Liver (tissue), 9 donors: Measurements from ENCODE around the gene HCN1. TPM values are rescaled to one million over a fixed set of nuclear protein-coding genes. Genes with fewer than 3 reads are reported as not detected.

ENCODE experiments used
- DNase-seq: peaks from one replicate; pipeline ENCODE4 v3.0.0-alpha.2; 2017; ENCODE audit warnings: low spot score
- H3K27ac ChIP-seq, 2 donors: one replicate each; pipeline ENCODE4 v1.7.0; 2013; ENCODE audit warnings: inconsistent platforms in 2 of 2, low read length in 2 of 2, control low read depth in 1 of 2, low read depth in 1 of 2, mild to moderate bottlenecking in 1 of 2
- H3K27me3 ChIP-seq, 4 donors: one replicate each; pipeline versions ENCODE4 v1.6.1 to v1.7.0; 2013; ENCODE audit warnings: low read length in 3 of 4, inconsistent platforms in 1 of 4, mild to moderate bottlenecking in 1 of 4, moderate library complexity in 1 of 4; ENCODE audit not compliant: control insufficient read depth in 4 of 4, insufficient read depth in 4 of 4
- H3K36me3 ChIP-seq, 4 donors: one replicate each; pipeline versions ENCODE4 v1.6.1 to v1.7.0; 2013; ENCODE audit warnings: low read length in 3 of 4, mild to moderate bottlenecking in 3 of 4, low read depth in 1 of 4, moderate library complexity in 1 of 4; ENCODE audit not compliant: control insufficient read depth in 4 of 4, insufficient read depth in 3 of 4
- H3K4me1 ChIP-seq, 4 donors: one replicate each; pipeline versions ENCODE4 v1.6.1 to v1.7.0; 2013; ENCODE audit warnings: low read length in 3 of 4, mild to moderate bottlenecking in 3 of 4, moderate library complexity in 1 of 4; ENCODE audit not compliant: control insufficient read depth in 4 of 4, insufficient read depth in 4 of 4
- H3K4me3 ChIP-seq, 3 donors: one replicate each; pipeline versions ENCODE4 v1.6.1 to v1.7.0; 2013; ENCODE audit warnings: low read length in 3 of 3, control low read depth in 1 of 3, low read depth in 1 of 3, mild to moderate bottlenecking in 1 of 3
- H3K9ac ChIP-seq, 2 donors: one replicate each; pipeline ENCODE4 v1.7.0; 2013; ENCODE audit warnings: low read length in 2 of 2, mild to moderate bottlenecking in 2 of 2, moderate library complexity in 2 of 2, control low read depth in 1 of 2, low read depth in 1 of 2
- H3K9me3 ChIP-seq, 4 donors: one replicate each; pipeline versions ENCODE4 v1.6.1 to v1.7.0; 2013; ENCODE audit warnings: low read length in 3 of 4; ENCODE audit not compliant: control insufficient read depth in 4 of 4
- CTCF ChIP-seq: fragments of 150-350 bp; IDR thresholded peaks from 2 replicates; pipeline ENCODE4 v1.5.1; 2017; ENCODE audit warnings: improper control_type of control experiment, low read depth, low read length; ENCODE audit not compliant: missing input control
- EGR1 ChIP-seq, 2 donors: IDR thresholded peaks; 2 replicates each; pipeline ENCODE4 v1.6.1; 2016 to 2018; ENCODE audit warnings: antibody characterized with exemption in 2 of 2, low read depth in 2 of 2
- FOXA1 ChIP-seq: IDR thresholded peaks from 2 replicates; pipeline ENCODE4 v1.6.1; 2016; ENCODE audit warnings: antibody characterized with exemption
- FOXA2 ChIP-seq: IDR thresholded peaks from 2 replicates; pipeline ENCODE4 v1.6.1; 2016; ENCODE audit warnings: antibody characterized with exemption
- GABPA ChIP-seq, 2 donors: IDR thresholded peaks in 1 of 2; conservative IDR thresholded peaks in 1 of 2; 2 replicates each; pipeline ENCODE4 v1.6.1; 2016; ENCODE audit warnings: antibody characterized with exemption in 2 of 2, mild to moderate bottlenecking in 1 of 2, moderate library complexity in 1 of 2
- HNF4A ChIP-seq, 2 donors: conservative IDR thresholded peaks; 2 replicates each; pipeline ENCODE4 v1.6.1; 2016; ENCODE audit warnings: antibody characterized with exemption in 2 of 2, mild to moderate bottlenecking in 2 of 2
- HNF4G ChIP-seq: IDR thresholded peaks from 2 replicates; pipeline ENCODE4 v1.6.1; 2016; ENCODE audit warnings: antibody characterized with exemption
- JUND ChIP-seq, 2 donors: IDR thresholded peaks; 2 replicates each; pipeline ENCODE4 v1.6.1; 2016; ENCODE audit warnings: antibody characterized with exemption in 2 of 2
- NR2F2 ChIP-seq: IDR thresholded peaks from 2 replicates; pipeline ENCODE4 v1.6.1; 2016; ENCODE audit warnings: antibody characterized with exemption
- RXRA ChIP-seq, 2 donors: IDR thresholded peaks; 2 replicates each; pipeline ENCODE4 v1.6.1; 2017 to 2018; ENCODE audit warnings: antibody characterized with exemption in 2 of 2, mild to moderate bottlenecking in 1 of 2
- TAF1 ChIP-seq: conservative IDR thresholded peaks from 2 replicates; pipeline ENCODE4 v1.6.1; 2016; ENCODE audit warnings: antibody characterized with exemption, mild to moderate bottlenecking
- WGBS: extraction: QIAGEN DNeasy Blood & Tissue Kit; methylation state at CpG from one replicate; pipeline ENCODE4 v1.1.7; 2013; 5-methylcytosine and 5-hydroxymethylcytosine counted together
- polyA plus RNA-seq, 2 donors: library from polyadenylated mRNA; stranded (reverse) in 1 of 2; unstranded in 1 of 2; fragments of 200-250 nt in 1 of 2; fragments of >200 nt in 1 of 2; fragmentation: Nextera tagmentation in 1 of 2; extraction: Ambion mirVana in 1 of 2; gene quantifications; one replicate each; pipeline versions ENCODE4 v1.2.1 to v1.2.3, GENCODE V29; 2013 to 2015
- total RNA-seq, 2 donors: library from RNA; depleted of rRNA; stranded (reverse); fragments of >200 nt; gene quantifications; one replicate each; pipeline ENCODE4 v1.2.3, GENCODE V29; 2014
- donor health status: healthy.
- donor health status: healthy.
- donor health status: healthy.
- donor health status: healthy.
- donor health status: healthy.

The HCN1 gene
- total and polyA plus RNA-seq, 4 donors: under 0.01 TPM; not detected in 3

GRCh38 chr5:45383985-45384384, 312.2 kb downstream of the HCN1 start:
- no peaks in the 10 kb centered on the region for H3K9me3 ChIP-seq
- WGBS: 53% methylated on average over 2 of the region's 2 CpGs
- H3K27ac ChIP-seq: no peak overlapping the region
- no peak overlapping the region for H3K9ac ChIP-seq
- no peak for TF ChIP-seq GABPA (IDR thresholded peaks at IDR 0.05 in 1 of 2, conservative IDR thresholded peaks at IDR 0.05 in 1 of 2)
- H3K4me3 ChIP-seq: no peak overlapping the region
- H3K36me3 ChIP-seq: no peaks in the 10 kb centered on the region
- no peaks in the 10 kb centered on the region for H3K27me3 ChIP-seq
- DNase-seq: no peak
- no peaks in the 10 kb centered on the region for H3K4me1 ChIP-seq

- WGBS: 79% methylated on average over 2 of the region's 2 CpGs
- no peak overlapping the region for H3K27ac ChIP-seq
- no peak for TF ChIP-seq JUND (IDR thresholded peaks at IDR 0.05)
- TF ChIP-seq EGR1 (IDR thresholded peaks at IDR 0.05; ENCODE audit: low read depth in 2 of 2): no peak
- no peak for TF ChIP-seq HNF4G
- TF ChIP-seq GABPA (IDR thresholded peaks at IDR 0.05 in 1 of 2, conservative IDR thresholded peaks at IDR 0.05 in 1 of 2): no peak
- no peak for TF ChIP-seq FOXA1
- TF ChIP-seq NR2F2: no peak
- TF ChIP-seq FOXA2: no peak
- TF ChIP-seq RXRA (IDR thresholded peaks at IDR 0.05): no peak
- TF ChIP-seq HNF4A (conservative IDR thresholded peaks at IDR 0.05): no peak
- no peak for TF ChIP-seq TAF1
- H3K4me3 ChIP-seq: no peak overlapping the region
- H3K27me3 ChIP-seq: no peaks in the 10 kb centered on the region
- H3K36me3 ChIP-seq: no peaks in the 10 kb centered on the region
- no peak overlapping the region for H3K9ac ChIP-seq
- DNase-seq: no peak
- no peaks in the 10 kb centered on the region for H3K9me3 ChIP-seq
- H3K4me1 ChIP-seq: no peaks in the 10 kb centered on the region
Measured at GRCh38 chr5:45382583-45382982, 313.6 kb downstream of the HCN1 start.

- DNase-seq: no peak
- WGBS: 81% methylated on average over 2 of the region's 2 CpGs
Measured at GRCh38 chr5:45376417-45376816, 319.8 kb downstream of the HCN1 start.

More at GRCh38 chr5:45376417-45376816, 319.8 kb downstream of the HCN1 start:
- Histone ChIP-seq H3K27ac (no peak overlapping the region), H3K4me3 (no peak overlapping the region), H3K27me3 (no peaks in the 10 kb centered on the region), H3K9me3 (no peaks in the 10 kb centered on the region), H3K9ac (no peak overlapping the region), H3K36me3 (no peaks in the 10 kb centered on the region), H3K4me1 (no peaks in the 10 kb centered on the region)
- TF ChIP-seq RXRA (IDR thresholded peaks at IDR 0.05): no peak
- no peak for TF ChIP-seq CTCF
- no peak for TF ChIP-seq NR2F2
